HG02763 (cell line): ENCODE data around the gene SLC47A2.
"Not testable (repeated sequence)": the region's sequence is repeated elsewhere in the genome, so short reads cannot be mapped to it uniquely, and the experiment has no call there.

Experiments
- ATAC-seq: cut with Tn5 transposase; IDR thresholded peaks from one replicate; pipeline ENCODE4 v1.9.1; 2021; ENCODE audit warnings: mild to moderate bottlenecking, moderate library complexity; ENCODE audit not compliant: unreplicated experiment

The SLC47A2 gene

DNA sequence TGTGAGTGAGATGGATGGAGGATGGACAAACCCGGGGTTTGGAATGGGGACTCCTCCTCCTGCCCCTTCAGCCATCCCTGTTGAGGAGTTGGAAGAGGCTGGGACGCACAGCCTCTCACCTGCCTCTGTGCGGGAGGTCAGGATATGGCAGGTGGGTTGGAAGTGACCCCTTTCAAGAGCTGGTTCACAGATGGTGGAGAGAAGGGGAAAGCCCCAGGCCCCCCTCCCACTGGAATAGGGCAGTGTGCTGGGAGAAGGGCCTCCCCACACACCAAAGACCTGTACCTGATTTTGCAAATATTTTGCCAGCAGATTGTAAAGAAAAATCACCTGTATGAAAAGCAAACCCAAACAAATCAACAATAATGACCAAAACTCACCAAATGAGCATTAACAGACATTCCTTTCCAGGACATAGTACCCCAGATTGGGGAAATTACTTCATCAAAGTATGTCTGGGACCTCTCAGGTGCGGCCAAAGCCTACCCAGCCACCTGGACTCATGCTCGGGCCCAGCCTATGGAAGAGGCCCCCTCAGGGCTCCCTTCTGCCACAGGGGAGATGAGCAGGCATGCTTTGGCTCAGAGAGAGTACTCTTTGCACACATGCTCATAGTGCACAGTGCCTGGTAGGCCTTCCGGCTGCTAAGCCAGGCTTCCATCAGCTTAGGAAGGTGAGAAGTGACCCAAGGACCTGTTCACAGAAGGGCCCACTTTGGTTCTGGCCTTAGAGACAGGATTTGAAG lies 7.8 kb downstream of the SLC47A2 start:
- no peak for ATAC-seq

DNA sequence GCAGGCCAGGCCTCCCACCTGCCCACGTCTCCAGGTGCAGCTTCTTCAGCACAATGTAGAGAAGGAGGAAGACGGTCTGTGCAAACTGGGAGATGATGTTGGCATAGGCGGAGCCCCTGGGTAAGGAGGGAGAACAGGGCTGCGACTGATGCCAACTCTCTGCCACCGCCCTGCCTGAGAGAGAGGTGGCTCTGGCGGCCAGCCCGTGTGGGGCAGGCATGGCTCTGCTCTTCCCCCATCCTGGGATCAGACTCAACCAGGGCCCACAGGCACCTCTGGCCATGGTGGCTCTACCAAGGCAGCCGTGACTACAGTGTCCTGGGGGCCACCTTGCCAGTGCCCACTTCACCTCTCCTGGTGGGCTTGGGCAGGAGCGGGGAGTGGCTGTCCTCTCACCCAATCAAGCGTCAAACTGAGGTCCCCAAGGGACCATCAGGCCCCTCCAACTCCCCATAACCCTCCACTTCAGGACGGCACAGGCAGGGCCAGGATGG lies 8.6 kb downstream of the SLC47A2 start:
- no peak for ATAC-seq

DNA sequence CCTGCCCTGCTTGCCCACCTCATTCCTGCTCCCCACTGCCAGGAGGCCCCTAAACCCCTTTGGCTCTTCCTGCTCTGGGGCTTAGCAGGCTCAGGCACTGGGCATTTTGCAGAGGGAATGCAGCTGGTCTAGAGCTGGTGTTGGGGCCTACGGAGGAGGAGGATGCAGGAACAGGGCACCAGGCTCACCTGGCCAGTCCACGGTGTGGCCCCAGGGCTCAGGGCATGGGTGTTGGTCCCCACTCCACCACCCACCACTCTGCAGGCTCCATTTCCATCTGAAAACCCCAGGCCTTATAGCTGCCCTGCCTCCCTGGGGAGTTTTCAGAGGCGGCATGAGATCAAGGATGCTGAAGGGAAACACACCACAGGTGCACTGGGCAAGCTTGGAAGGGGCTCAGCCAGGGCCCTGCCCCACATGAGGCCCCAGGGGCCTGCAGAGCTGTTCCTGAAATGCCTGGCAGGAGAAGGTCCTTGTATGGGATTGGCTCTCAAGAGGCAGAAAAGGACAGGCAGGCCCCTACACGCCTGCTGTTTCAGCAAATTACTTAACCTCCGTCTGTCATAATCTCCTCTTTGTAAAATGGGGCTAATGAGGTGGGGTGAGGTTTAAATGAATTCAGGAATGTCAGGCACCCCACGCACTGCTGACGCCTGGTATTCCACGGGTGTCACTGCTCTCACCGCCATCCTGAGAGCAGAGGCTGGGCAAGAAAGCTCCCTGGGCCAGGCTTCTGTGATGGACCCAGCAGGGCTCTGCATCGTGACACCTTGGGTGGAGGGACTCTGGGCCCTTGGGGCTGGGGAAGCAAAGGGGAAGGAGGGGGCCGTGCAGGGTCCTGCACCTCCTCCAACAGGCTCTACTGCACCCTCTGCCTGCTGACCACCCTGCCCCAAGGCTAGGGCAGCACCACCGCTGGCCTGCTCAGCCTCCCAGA lies 9.3 kb downstream of the SLC47A2 start:
- no peak for ATAC-seq

DNA sequence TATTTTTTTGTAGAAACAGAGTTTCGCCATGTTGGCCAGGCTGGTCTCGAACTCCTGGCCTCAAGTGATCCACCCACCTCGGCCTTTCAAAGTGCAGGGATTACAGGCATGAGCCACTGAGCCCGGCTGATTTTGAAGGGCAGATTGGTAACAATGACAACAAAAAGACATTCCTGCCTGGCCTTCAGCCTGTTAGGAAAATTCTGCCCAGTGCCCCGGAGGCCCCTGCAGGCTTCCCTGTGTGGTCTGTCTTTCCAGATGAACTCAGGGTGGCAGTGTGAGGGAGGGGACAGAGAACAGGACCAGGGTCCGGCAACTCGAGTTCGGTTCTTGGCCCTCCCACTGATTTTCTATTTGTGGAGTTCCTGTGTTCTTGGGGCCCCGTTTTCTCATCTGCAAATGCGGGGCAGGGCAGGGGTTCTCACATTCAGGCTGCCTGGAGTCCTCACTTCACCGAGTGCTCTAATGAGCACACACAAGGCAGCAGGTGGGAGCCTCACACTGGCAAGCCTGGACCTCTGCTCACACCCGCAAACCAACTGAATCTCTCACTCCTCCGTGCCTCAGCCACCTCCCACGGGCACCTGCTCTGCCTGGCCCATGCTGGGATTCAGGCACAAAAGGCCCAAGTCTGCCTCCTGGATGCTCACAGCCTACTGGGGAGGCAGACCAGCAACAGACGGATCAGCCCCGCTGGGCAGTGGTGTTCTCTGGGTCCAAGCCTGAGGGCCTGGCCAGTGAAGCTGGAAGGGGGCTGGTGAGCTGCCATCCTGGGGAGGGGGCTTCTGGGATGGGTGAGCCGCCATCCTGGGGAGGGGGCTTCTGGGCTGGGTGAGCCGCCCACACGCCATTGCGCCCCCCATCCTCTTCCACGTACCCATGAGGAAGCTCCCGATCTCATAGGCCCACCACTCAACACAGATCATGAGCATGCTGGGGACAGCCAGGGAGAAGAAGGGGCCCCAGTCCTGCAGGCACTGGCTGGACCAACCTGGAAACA lies 10.3 kb downstream of the SLC47A2 start:
- ATAC-seq = no peak

DNA sequence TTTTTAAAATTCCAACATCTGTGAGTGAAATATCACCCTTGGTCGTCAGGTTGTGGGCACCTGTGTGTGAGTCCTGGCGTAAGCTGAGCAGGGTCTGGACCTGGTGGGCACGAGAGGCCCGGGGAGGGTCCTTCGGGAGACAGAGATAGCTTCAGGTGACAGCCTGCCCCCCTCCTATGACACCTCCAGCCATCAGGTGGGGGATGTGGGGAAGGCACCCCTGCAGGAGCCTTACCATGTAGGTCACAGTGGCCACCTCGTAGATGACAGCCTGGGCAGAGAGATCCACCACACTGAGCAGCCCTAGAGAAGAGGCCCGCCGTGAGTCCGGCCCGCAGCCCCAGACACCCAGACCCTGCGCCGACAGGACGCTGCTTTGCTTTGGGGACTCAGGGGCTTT lies 11.2 kb downstream of the SLC47A2 start:
- ATAC-seq = no peak

DNA sequence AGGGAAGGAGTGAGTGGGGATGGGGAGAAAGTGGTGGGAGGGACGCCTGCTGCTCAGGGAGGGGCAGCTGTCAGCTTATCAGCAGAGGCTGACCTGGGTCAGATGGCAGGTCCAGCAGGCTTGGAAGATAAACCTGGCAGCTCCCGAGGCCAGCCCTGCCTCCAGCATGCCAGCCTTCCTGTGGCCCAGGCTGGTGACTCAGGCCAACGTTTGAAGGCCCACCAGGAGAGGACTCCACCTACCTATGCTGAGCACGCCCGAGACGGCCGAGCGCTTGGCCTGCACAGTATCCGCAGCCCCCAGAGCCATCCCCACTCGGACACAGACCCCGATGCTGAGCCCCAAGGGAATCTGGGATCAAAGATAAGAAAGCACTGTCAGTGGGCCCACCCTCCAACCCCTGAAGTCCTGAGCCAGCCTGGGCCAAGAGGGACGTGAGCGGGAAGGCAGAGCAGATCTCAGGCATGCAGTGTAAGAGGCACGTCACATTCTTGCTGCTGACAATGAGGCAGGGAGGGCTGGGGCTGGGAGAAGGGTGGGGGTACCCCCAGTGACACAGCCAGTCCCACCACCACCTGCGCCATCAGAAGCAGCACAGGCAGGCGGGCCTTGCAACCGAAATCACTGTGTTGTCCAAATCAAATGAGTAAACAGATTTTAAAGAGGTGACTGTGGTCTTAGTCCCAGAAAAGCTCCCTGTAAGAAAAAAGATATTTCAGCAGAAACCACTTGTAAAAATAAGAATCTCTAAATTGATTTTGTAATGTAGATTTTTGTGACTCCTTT lies 12.4 kb downstream of the SLC47A2 start:
- ATAC-seq = no peak

DNA sequence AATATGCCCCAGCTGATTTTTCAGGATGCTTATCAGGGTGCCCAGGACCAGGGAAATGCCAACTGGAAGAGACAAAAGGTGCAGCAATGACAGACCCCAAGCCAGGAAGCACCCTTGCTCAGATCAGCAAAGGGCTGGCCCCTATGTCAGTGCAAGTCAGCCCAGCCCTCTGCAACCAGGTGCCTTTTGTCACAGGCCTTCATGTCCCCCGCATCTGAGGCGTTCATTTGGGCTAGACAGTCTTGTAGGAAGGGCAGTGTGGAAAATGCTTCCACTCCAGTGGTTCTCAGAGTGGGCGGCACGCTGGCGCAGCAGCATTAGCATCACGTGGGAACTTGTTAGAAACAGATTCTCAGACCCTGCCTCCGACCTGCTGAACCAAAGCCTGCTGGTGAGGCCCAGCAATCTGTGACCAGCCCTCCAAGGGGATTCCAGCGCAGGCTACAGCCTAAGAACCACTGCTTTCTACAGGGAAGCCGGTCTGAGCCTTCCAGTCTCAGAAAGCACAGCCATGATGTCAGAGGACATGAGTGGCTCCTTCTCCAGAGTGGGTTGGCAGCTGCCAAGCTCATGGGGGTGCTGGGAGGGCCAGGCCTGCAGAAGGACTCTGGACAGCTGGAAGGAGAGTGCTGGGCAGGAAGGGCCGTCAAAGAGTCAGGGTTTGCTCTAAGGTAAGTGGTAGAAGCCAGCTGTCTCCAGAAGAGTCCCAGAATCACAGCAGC lies 13.1 kb downstream of the SLC47A2 start:
- no peak for ATAC-seq

DNA sequence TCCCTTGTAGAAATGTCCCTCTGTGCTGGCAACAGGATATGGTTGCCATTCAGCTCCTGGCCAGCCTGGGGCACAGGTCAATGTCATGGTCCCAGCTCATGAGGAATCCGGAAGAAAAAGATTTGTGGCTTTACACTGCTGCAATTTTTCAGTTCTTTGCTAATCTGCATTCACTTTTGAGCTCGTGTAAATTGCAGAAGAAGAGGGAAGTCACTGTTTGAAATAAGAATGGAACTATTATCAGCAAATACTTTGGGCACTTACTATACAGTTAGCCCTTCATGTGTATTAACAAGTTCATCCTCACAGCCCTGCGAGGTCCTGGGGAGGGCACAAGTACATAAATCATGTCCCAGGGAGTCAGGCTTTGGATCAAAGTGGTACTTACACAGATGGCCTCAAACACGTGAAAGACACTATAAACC lies 14.2 kb downstream of the SLC47A2 start:
- ATAC-seq = no peak

DNA sequence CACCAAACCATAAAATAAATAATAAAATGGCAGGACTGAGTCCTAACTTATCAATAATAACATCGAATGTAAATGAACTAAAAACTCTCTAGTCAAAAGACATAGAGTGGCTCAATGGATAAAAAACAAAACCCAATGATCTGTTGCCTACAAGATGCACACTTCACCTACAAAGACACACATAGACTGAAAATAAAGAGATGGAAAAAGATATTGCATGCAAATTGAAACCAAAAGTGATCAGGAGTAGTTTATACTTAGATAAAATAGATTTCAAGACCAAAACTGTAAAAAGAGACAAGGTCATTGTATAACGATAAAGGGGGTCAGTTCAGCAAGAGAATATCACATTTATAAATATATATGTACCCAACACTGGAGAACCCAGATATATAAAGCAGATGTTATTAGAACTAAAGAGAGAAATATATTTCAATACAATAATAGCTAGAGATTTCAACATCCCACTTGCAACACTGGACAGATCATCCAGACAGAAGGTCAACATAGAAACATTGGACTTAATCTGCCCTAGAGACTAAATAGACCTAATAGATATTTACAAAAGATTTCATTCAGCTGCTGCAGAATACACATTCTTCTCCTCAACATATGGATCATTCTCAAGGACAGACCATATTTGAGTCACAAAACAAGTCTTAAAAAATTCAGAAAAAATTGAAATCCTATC lies 29.8 kb downstream of the SLC47A2 start:
- no peak for ATAC-seq

DNA sequence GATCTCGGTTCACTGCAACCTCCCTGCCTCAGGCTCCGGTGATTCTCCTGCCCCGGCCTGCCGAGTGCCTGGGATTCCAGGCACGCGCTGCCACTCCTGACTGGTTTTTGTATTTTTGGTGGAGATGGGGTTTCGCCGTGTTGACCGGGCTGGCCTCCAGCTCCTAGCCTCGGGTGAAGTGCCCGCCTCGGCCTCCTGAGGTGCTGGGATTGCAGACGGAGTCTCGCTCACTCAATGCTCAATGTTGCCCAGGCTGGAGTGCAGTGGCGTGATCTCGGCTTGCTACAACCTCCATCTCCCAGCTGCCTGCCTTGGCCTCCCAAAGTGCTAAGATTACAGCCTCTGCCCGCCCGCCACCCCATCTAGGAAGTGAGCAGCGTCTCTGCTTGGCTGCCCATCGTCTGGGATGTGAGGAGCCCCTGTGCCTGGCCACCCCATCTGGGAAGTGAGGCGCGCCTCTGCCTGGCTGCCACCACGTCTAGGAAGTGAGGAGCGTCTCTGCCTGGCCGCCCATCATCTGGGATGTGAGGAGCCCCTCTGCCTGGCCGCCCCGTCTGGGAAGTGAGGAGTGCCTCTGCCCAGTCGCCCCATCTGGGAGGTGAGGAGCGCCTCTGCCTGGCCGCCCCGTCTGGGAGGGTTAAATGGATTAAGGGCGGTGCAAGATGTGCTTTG lies 31.3 kb downstream of the SLC47A2 start:
- not testable (repeated sequence) for ATAC-seq

DNA sequence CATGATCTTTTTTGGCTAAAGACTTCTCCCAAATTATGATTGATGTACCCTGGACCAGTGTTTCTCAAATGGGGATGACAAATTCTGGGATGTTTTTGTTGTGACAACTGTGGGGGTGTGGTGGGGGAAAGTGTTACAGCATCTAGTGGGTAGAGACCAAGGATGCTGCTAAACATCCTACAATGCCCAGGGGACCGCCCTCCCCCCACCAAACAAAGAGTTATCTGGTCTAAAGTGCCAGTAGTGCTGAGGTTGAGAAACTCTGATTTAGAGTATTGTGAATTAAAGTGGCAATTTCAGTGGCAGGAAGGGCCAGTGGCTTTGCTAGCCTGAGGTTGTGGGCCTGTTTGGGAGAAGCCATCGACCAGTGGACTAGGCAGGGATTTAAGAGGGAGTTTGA lies 33.3 kb downstream of the SLC47A2 start:
- ATAC-seq = no peak

DNA sequence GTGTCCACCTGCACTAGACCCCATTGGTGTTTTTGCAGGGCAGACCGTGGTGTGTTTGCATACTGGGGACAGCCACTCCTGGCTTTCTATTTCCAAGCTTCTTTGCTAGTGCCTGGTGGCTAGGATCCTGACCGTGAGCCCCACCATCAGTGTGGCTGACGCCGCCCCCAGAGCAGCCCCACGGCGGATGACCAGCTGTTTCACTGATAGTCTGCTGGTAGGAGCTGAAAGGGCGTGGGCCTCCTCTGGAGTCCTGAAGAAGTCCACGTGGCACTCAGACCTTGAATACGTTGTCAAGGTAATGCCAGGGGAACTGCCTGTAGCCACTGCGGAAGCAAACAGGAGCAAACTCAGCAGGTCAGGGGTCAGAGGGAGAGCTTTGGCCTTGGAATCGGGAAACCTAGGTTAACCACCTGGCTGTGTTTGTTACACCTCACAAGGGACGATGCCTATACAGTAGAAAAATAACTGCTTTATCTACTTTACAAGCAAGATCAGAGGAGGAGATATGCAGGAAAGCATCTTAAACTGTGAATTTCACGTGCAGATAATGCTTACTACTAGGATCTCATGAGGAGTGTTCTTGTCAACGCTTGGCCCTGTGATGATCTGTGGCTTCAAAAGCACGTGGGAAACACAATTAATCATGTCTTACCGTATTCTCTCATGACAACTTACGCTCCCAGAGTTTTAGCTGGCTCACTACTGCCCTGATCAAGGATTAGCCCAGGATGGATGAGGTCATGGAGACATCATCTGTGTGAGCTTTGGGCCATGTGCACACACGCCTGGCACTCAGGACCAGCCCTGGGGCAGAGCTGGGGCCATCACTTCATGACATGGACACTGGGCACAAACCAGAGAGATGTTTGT lies 37.6 kb downstream of the SLC47A2 start:
- ATAC-seq = no peak

DNA sequence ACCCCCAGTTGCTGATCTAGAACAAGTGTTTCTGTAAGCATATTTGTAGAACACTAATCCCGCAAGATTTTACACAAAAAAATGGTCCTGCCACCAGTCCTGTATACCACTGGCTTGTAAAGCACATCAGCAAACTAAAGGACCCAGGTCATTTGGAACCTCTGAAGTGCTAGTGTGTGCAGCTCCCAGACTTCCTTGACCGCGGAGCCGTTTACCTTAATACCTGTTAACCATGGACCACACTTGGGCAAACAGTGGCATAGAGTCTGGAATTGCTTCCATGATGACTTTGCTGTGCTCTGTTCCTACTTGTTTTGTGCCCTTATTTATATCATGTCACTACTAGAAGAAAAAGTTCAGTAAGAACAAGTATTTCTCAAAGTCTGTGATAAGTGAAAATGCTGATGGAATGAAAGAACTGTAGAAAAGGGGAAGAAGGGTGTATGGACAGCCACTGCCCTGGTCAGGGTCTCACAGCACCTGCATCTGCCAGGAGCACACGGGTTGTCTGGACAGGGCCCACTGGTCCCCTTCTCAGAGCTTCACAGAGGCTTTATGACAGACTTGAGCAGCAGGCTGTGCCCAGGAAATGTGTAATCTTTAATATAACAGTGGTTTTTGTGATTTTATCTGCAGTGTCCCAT lies 38.5 kb downstream of the SLC47A2 start:
- ATAC-seq = no peak

DNA sequence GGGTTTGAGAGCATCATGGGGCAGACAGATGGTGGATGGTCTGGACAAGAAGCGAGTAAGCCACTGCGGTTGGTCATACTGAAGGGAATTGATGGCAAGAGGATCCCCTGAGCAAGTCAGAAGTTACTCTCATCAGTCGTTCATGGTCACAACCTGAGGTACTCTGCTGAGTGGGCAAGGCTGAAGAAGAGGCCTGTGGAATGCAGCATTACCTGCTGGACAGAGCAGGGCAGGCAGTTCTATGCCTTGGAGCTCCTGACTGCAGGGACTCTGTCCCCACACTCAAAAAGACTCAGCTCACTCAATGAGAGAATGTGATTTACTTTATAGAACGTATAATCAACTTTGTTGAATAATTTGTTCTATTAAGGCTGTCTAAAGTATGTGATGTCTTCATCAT lies 39.5 kb downstream of the SLC47A2 start:
- ATAC-seq = no peak

DNA sequence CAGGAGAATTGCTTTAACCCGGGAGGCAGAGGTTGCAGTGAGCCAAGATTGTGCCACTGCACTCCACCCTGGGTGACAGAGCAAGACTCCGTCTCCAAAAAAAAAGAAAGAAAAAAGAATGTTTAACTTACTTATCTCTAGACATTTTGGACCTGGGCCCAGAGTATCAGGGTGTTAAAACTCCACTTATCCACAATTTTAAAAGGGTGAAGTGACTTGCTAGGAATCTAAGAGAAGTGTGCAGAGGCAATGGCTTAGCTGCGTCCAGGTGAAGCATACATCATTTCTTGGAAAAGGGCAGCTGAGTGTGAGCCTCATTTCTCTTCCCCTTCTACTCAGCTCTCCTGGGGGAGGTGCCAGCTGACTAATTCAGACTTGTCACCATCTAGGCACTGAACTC lies 42.8 kb downstream of the SLC47A2 start:
- ATAC-seq = no peak

DNA sequence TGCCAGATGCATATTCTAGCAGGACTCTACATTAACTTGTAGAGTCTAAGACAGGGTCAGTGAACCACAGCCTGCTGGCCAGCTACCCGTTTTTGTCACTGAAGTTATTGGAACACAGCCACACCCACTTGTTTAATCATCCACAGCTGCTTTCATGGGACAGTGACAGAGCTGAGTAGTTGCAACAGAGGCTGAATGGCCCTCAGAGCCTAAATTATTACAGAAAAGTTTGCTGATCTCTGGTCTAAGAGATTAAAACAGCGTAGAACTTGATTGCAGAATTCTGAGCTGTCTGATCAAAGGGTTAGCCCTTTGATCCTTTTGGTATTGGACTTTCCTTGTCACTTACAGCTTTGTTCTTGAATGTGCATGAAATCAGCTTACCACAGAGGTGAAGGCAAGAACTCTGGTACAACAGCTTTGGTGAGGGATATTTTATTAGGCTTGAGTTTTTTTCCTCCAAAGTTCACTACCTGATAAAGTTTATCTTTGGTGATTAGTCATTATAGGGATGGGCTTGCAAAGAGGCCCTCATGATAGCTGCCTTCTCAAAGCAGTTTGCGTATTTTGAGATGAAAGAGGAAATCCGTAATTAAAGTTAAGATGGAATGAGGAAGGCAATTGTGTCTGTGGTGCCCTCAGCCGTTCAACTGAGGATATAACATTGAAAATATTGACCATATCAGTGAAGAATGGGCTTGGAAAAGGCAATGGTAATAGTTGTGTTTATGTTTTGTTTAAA lies 44.2 kb downstream of the SLC47A2 start:
- ATAC-seq = no peak
